Prostate gland (tissue), 2 donors: ENCODE data around the gene MIF.

ENCODE experiments used
- POLR2A ChIP-seq: fragments of 450-650 bp; IDR thresholded peaks from one replicate; pipeline ENCODE4 v1.6.1; 2016; ENCODE audit warnings: antibody characterized with exemption, mild to moderate bottlenecking
- TF ChIP-seq, protein P1 (sequence below), 4 experiments: fragments of 200-600 bp in 2 of 4; fragments of 450-650 bp in 2 of 4; sonication (generic) in 2 of 4; IDR thresholded peaks; 1 replicate in 3 of 4; 2 replicates in 1 of 4; pipeline ENCODE4 v1.5.1; 2016 to 2019; ENCODE audit warnings: antibody characterized with exemption in 4 of 4, mild to moderate bottlenecking in 2 of 4, moderate library complexity in 2 of 4

DNA sequence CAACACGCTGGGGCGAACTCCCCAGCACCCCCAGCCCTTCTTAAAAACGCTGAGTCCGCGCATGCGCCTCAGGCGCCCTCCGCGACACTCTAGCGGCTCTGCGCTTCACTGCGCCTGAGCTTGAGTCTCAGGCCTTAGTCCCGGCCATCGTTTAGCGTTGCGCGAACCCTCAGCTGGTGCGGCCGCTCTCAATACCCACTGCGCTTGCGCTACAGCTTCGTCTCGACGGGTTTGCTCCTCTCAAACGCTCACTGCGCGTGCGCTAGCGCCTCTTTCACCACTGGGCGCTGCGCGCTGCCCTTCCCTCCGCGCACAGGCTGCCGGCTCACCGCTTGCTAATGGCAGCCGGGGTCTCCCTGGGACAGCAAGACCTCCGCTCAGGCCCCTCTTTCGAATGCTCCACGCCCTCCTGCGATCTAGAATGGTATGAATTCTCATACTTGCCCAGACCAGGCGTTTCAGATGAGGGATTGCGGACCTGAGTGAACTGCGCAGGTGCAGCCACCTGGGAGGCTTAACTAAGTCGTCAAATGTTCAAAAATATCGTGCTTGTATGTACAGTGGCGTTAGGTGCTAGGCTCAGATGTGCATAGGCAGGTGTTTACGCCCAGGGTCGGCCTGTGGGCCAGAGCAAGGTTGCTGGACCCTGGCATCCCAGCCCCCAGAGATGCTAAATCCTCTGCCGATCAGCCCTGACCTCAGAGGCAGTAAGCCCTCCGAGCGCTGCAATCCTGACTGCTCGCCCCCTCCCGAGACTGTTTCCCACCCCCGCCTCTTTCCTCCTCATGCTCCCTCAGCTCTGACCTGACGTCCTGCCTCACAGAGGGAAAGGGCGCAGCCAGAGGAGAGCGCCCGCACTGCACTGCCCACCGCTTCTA lies 36.3 kb upstream of the MIF start, which contains the start of gene SLC2A11:
- TF ChIP-seq POLR2A = peak; percentile 83
- TF ChIP-seq, protein P1, sequence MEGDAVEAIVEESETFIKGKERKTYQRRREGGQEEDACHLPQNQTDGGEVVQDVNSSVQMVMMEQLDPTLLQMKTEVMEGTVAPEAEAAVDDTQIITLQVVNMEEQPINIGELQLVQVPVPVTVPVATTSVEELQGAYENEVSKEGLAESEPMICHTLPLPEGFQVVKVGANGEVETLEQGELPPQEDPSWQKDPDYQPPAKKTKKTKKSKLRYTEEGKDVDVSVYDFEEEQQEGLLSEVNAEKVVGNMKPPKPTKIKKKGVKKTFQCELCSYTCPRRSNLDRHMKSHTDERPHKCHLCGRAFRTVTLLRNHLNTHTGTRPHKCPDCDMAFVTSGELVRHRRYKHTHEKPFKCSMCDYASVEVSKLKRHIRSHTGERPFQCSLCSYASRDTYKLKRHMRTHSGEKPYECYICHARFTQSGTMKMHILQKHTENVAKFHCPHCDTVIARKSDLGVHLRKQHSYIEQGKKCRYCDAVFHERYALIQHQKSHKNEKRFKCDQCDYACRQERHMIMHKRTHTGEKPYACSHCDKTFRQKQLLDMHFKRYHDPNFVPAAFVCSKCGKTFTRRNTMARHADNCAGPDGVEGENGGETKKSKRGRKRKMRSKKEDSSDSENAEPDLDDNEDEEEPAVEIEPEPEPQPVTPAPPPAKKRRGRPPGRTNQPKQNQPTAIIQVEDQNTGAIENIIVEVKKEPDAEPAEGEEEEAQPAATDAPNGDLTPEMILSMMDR (IDR thresholded peaks at IDR 0.05) = peak in 3 of 4 experiments; percentile 23 to 55 (median 53)
